ENCODE measurements around the gene XIAP. TPM values are rescaled to one million over a fixed set of nuclear protein-coding genes. Genes with fewer than 3 reads are reported as not detected.

Gene XIAP
- total RNA-seq, 4 donors from 2014 or later, result 21.0 to 39.3 (median 32.9) TPM

DNA sequence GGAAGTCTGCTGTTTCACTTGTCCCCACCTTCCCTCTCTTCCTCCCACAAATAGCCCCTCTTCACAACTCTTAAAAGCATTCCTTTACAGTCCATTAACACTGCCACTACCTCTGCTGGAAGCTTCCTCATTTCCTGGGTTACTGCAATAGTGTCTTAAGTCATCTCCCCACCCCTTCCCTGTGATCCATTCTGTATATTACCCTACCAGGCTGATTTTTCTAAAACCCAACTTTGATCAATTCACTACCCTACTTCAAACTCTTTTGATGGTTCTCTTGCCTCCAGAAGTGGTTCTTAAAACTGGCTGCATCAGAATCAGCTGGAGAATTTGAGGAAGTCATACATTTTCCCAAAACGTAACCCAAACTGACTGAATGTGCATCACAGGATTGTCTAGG lies 8.8 kb upstream of the XIAP start:
- no peak overlapping the region for H3K4me3 ChIP-seq
- no peaks in the 10 kb centered on the region for H3K4me1 ChIP-seq
- H3K27me3 ChIP-seq, result no peaks in the 10 kb centered on the region
- no peaks in the 10 kb centered on the region for H3K9me3 ChIP-seq
- H3K27ac ChIP-seq (replicated peaks in 1 of 4), result no peak overlapping the region
- intact Hi-C loops (cut with DNase I), result no loop called here
- TF ChIP-seq POLR2AphosphoS5 (IDR thresholded peaks at IDR 0.05) (no peak), CTCF (IDR thresholded peaks at IDR 0.05) (no peak), POLR2A (IDR thresholded peaks at IDR 0.05; ENCODE audit: low read depth) (no peak), EP300 (IDR thresholded peaks at IDR 0.05) (no peak)
- DNase-seq (ENCODE audit: extremely low spot score), result no peak
- no peaks in the 10 kb centered on the region for H3K36me3 ChIP-seq
- WGBS, result 61% methylated on average over 1 of the region's 1 CpG

DNA sequence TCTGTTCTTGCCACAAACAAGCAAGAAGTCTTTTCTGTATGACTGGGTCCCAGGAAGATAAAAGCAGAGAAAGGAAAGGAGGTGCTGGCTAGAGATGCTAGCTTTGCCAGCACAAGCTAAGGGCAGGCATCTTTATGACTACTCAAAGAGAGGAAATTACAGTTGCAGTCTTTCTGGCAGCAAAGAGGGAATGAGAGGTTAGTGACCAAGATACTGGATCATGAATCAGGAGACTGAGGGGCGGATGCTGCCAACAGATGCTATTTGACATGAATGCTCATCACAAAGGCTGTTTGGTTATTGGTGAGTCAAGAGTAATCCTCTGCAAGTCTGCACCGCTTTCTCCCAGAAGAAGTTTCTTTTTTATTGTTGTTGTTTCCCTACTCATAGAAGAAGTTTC lies 5.5 kb upstream of the XIAP start:
- Histone ChIP-seq H3K4me1 (peaks cover 0 to 5% (median 4%) of the 10 kb centered on the region in 4 donors), H3K36me3 (no peaks in the 10 kb centered on the region), H3K9me3 (no peaks in the 10 kb centered on the region), H3K4me3 (no peak overlapping the region), H3K27me3 (no peaks in the 10 kb centered on the region), H3K27ac (replicated peaks in 1 of 4) (no peak overlapping the region)
- no peak for TF ChIP-seq EP300 (IDR thresholded peaks at IDR 0.05)
- no peak for TF ChIP-seq POLR2A (IDR thresholded peaks at IDR 0.05; ENCODE audit: low read depth)
- TF ChIP-seq POLR2AphosphoS5 (IDR thresholded peaks at IDR 0.05), result no peak
- intact Hi-C loops (cut with DNase I), result no loop called here
- DNase-seq (ENCODE audit: extremely low spot score), result no peak
- 82% methylated on average over 2 of the region's 2 CpGs for WGBS

- Histone ChIP-seq H3K4me1 (peaks cover 0 to 17% (median 10%) of the 10 kb centered on the region in 4 donors), H3K9me3 (no peaks in the 10 kb centered on the region), H3K36me3 (no peaks in the 10 kb centered on the region), H3K27ac (replicated peaks in 1 of 4) (peak overlapping the region; percentile 91 to 95 (median 95)), H3K4me3 (peak overlapping the region; percentile 64 to 81 (median 72)), H3K27me3 (no peaks in the 10 kb centered on the region)
- 29% methylated on average over 15 of the region's 15 CpGs for WGBS
- TF ChIP-seq CTCF (IDR thresholded peaks at IDR 0.05) (no peak), EP300 (IDR thresholded peaks at IDR 0.05) (no peak), POLR2A (IDR thresholded peaks at IDR 0.05; ENCODE audit: low read depth) (no peak), POLR2AphosphoS5 (IDR thresholded peaks at IDR 0.05) (no peak)
- peak; percentile 92 for DNase-seq (ENCODE audit: extremely low spot score)
- intact Hi-C loops (cut with DNase I), result no loop called here
Observed at GRCh38 chrX:123859409-123859845, 426 bp upstream of the XIAP start.

DNA sequence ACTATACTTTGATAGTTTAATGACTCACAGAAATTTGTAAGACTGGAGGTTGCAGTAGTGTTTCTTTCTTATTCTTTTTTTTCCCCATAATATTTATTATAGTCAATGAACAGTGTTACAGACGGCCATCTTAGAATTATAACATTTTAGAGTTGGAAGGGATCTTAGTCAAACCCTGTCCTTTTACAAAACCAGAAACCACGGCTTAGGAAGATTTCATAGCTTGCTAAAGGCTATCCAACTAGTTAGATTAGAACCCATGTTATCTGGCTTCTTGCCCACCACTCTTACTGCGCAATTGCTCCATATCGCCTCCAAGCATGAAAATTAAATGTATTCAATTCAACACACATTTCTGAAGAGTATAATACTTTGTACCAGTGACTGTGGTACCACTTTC lies 1.1 kb downstream of the XIAP start:
- Histone ChIP-seq H3K36me3 (no peaks in the 10 kb centered on the region), H3K27ac (replicated peaks in 1 of 4) (peak overlapping the region; percentile 91 to 95 (median 95)), H3K9me3 (no peaks in the 10 kb centered on the region), H3K4me3 (peak overlapping the region; percentile 64 to 81 (median 72)), H3K27me3 (no peaks in the 10 kb centered on the region), H3K4me1 (peaks cover 0 to 17% (median 10%) of the 10 kb centered on the region in 4 donors)
- DNase-seq (ENCODE audit: extremely low spot score), result no peak
- WGBS, result 37% methylated on average over 4 of the region's 4 CpGs
- TF ChIP-seq CTCF (IDR thresholded peaks at IDR 0.05), result no peak
- TF ChIP-seq POLR2AphosphoS5 (IDR thresholded peaks at IDR 0.05), result no peak
- TF ChIP-seq EP300 (IDR thresholded peaks at IDR 0.05), result no peak
- no peak for TF ChIP-seq POLR2A (IDR thresholded peaks at IDR 0.05; ENCODE audit: low read depth)
- intact Hi-C loops (cut with DNase I), result no loop called here

DNA sequence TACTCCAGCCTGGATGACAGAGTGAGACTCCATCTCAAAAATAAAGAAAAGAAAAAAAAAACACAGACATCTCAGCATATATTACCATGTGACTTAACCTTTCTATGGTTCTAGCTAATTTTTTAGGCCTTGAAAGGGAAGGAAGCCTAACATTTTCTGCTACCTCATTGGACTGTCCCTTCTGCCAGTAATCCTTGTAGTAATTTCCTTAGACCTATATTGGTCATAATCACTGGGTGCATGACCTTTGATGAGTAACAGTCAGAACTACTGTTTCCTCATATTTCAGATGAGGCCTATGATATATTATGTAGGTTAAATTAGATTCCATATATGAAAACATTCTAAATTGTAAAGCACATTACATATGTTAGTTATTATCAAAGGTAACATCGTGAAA lies 9.6 kb downstream of the XIAP start:
- Histone ChIP-seq H3K27ac (replicated peaks in 1 of 4) (no peak overlapping the region), H3K27me3 (no peaks in the 10 kb centered on the region), H3K4me3 (no peak overlapping the region), H3K9me3 (no peaks in the 10 kb centered on the region), H3K36me3 (no peaks in the 10 kb centered on the region), H3K4me1 (peaks cover 0 to 5% (median 0%) of the 10 kb centered on the region in 4 donors)
- intact Hi-C loops (cut with DNase I), result no loop called here
- TF ChIP-seq POLR2AphosphoS5 (IDR thresholded peaks at IDR 0.05) (no peak), POLR2A (IDR thresholded peaks at IDR 0.05; ENCODE audit: low read depth) (no peak), EP300 (IDR thresholded peaks at IDR 0.05) (no peak), CTCF (IDR thresholded peaks at IDR 0.05) (no peak)
- DNase-seq (ENCODE audit: extremely low spot score), result no peak
- WGBS, result 77% methylated on average over 1 of the region's 1 CpG

All from esophagus muscularis mucosa (tissue), 4 donors.